ENCODE measurements around the gene ADA. TPM values are rescaled to one million over a fixed set of nuclear protein-coding genes. Genes with fewer than 3 reads are reported as not detected.
"Not testable (repeated sequence)": the region's sequence is repeated elsewhere in the genome, so short reads cannot be mapped to it uniquely, and the experiment has no call there.

The ADA gene
- total RNA-seq: 10 to 100 TPM in 1 of 4 donors, 1 to 10 TPM in 3; 4.0 to 13.9 (median 7.1) TPM

GRCh38 chr20:44651684-44652423 lies at the start of gene ADA:
Gene ADA (minus strand): TSS chr20:44651699. CDS start chr20:44651607, 92 bp downstream.
- peak within 1 kb of the TSS; percentile 72 to 84 (median 78) for H3K27ac ChIP-seq
- no peaks in the 10 kb centered on the region for H3K9me3 ChIP-seq
- H3K27me3 ChIP-seq: no peaks in the 10 kb centered on the region
- H3K4me1 ChIP-seq: peaks cover 0 to 7% of the 10 kb centered on the region in 2 donors
- peak within 1 kb of the TSS; percentile 71 to 99 (median 85) for H3K4me3 ChIP-seq (replicated peaks in 1 of 3)
- 0 to 1% methylated on average over 16 to 37 of the region's 68 CpGs for whole genome bisulfite sequencing, 2 donors
- DNase-seq: peak; percentile 52 to 66
- intact Hi-C loops (cut with DNase I): no loop called here
- TF ChIP-seq POLR2A (IDR thresholded peaks at IDR 0.05): peak in 1 of 2 donors; percentile 55
- TF ChIP-seq CTCF (IDR thresholded peaks at IDR 0.05): peak in 1 of 6 experiments; percentile 17
- no peaks in the 10 kb centered on the region for H3K36me3 ChIP-seq

- 92 to 93% methylated on average over 5 to 11 of the region's 11 CpGs for WGBS, 2 donors
- no peak for TF ChIP-seq POLR2A (IDR thresholded peaks at IDR 0.05)
- no peak for DNase-seq
- H3K9me3 ChIP-seq: no peaks in the 10 kb centered on the region
- no peaks in the 10 kb centered on the region for H3K27me3 ChIP-seq
- no peak overlapping the region for H3K27ac ChIP-seq
- peaks cover 3 to 27% of the 10 kb centered on the region in 2 donors for H3K4me1 ChIP-seq
- H3K4me3 ChIP-seq (replicated peaks in 1 of 3): no peak overlapping the region
- H3K36me3 ChIP-seq: no peaks in the 10 kb centered on the region
- intact Hi-C loops (cut with DNase I): no loop called here
These were observed 48.8 kb upstream of the ADA start for GRCh38 chr20:44700306-44700705.

- H3K36me3 ChIP-seq: no peaks in the 10 kb centered on the region
- TF ChIP-seq POLR2A (IDR thresholded peaks at IDR 0.05): no peak
- no peak for TF ChIP-seq CTCF (IDR thresholded peaks at IDR 0.05)
- H3K27me3 ChIP-seq: no peaks in the 10 kb centered on the region
- no peak for DNase-seq
- WGBS, 2 donors: 59 to 82% methylated on average over 2 to 3 of the region's 3 CpGs
- no peak overlapping the region for H3K27ac ChIP-seq
- no peaks in the 10 kb centered on the region for H3K9me3 ChIP-seq
- peaks cover 3 to 31% of the 10 kb centered on the region in 2 donors for H3K4me1 ChIP-seq
- H3K4me3 ChIP-seq (replicated peaks in 1 of 3): no peak overlapping the region
- intact Hi-C loops (cut with DNase I): no loop called here
These were observed 46.9 kb upstream of the ADA start for GRCh38 chr20:44698351-44698750.

GRCh38 chr20:44697041-44697440 lies 45.5 kb upstream of the ADA start:
- WGBS, 2 donors: 94 to 97% methylated on average over 5 of the region's 5 CpGs
- DNase-seq; H3K9me3 ChIP-seq; intact Hi-C loops (cut with DNase I); H3K4me3 ChIP-seq (replicated peaks in 1 of 3); H3K27me3 ChIP-seq; H3K27ac ChIP-seq; H3K36me3 ChIP-seq: not testable (repeated sequence)
- H3K4me1 ChIP-seq: peaks cover 3 to 23% of the 10 kb centered on the region in 2 donors

GRCh38 chr20:44696315-44696714 lies 44.8 kb upstream of the ADA start:
- no peak for DNase-seq
- H3K9me3 ChIP-seq: no peaks in the 10 kb centered on the region
- no peaks in the 10 kb centered on the region for H3K27me3 ChIP-seq
- H3K27ac ChIP-seq: peak overlapping the region in 1 of 3 donors; percentile 30
- TF ChIP-seq CTCF (IDR thresholded peaks at IDR 0.05): no peak
- 88 to 97% methylated on average over 3 of the region's 3 CpGs for WGBS, 2 donors
- H3K4me3 ChIP-seq (replicated peaks in 1 of 3): no peak overlapping the region
- no peaks in the 10 kb centered on the region for H3K36me3 ChIP-seq
- intact Hi-C loops (cut with DNase I): no loop called here
- peaks cover 0 to 16% of the 10 kb centered on the region in 2 donors for H3K4me1 ChIP-seq

GRCh38 chr20:44695674-44696300 lies 44.3 kb upstream of the ADA start:
- no peak for TF ChIP-seq CTCF (IDR thresholded peaks at IDR 0.05)
- no peak for TF ChIP-seq POLR2A (IDR thresholded peaks at IDR 0.05)
- intact Hi-C loops (cut with DNase I): no loop called here
- no peaks in the 10 kb centered on the region for H3K36me3 ChIP-seq
- no peak for DNase-seq
- no peaks in the 10 kb centered on the region for H3K27me3 ChIP-seq
- no peak overlapping the region for H3K4me3 ChIP-seq (replicated peaks in 1 of 3)
- H3K4me1 ChIP-seq: peaks cover 0 to 14% of the 10 kb centered on the region in 2 donors
- peak overlapping the region in 1 of 3 donors; percentile 30 for H3K27ac ChIP-seq
- H3K9me3 ChIP-seq: no peaks in the 10 kb centered on the region
